Measurements from ENCODE around the gene NFATC1.

Gene NFATC1

DNA sequence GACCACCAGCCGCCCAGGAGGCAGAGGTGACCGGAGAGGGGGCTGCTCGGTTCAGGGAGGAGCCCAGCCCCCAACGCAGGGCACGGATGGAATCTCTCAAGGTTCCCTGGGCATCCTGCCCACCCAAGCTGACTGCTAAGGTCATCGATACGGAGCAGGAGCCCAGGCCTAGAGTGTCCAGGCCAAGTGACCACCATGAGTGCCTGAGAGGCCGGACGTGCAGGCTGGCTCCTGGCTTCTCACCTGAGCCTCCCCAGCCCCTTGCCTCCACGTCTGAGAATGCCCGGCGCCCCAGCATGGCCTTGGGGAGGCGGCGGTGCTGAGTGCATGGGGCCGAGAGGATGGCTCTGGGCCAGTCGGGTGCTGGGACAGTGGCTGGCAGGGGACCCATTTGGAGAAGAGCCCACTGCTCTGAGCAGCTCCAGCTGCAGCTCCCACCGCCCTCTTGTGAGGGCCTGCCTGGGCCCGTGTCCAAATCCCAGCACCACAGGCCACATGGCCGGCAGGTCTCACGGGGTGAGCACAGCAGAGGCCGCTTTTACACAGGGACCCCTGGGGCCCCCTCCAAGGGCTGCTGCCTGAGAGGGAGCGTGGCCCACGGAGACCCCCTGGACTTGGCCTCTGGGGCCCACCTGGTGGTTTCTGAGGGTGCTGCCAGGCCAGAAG is 181.1 kb downstream of the NFATC1 start:
- DNase-seq = no peak
- in situ Hi-C loops (cut with HindIII; ENCODE audit: low pct_ligation_motif_present, low pct_unique_long_range_greater_than_20kb, low sequenced_read_pairs) = no loop called here

DNA sequence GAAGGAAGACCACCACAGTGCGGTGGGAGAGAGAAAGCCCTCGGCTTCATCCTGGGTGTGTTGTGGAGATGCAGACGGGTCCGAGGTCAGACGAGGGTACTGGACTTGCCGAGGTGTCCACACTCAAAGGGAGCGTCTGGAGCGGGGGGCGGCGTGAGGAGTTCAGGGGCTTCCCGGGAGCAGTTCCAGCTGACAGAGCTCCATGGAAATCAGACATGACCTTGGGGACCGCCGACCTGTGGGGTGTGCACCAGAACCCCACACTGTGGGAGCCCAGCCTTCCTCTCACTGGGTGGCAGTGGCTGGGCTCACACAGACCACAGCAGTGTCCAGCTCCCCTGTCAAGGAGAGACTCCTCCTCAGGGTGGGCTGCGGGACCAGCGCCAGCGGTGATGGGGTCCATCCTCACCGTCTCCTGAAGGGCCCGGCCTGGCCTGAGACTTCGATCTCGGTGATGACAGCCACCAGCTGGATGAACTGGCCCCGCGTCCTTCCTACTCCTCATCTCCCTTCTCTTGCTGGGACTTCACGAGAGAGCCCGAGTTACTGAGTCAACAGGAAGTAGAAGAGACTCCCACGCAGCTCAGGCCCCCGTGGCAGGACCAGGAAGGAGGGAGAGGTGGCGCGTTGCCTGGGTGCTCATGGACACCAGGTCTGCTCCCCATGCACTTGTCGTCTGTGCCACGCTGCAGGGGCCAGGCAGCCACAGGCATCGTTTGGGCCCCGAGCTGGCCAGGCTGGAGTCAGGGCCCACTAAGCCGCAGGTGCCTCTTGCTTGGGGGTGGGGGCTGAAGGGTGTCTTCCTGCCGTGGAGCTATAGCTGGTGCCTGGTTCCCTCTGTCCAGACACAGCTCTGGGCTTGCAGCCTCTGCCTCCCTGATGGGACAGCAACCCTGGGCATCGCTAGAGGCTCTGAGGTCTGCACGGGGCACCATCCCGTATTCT is 182.0 kb downstream of the NFATC1 start:
- no peak for DNase-seq
- in situ Hi-C loops (cut with HindIII; ENCODE audit: low pct_ligation_motif_present, low pct_unique_long_range_greater_than_20kb, low sequenced_read_pairs) = no loop called here

DNA sequence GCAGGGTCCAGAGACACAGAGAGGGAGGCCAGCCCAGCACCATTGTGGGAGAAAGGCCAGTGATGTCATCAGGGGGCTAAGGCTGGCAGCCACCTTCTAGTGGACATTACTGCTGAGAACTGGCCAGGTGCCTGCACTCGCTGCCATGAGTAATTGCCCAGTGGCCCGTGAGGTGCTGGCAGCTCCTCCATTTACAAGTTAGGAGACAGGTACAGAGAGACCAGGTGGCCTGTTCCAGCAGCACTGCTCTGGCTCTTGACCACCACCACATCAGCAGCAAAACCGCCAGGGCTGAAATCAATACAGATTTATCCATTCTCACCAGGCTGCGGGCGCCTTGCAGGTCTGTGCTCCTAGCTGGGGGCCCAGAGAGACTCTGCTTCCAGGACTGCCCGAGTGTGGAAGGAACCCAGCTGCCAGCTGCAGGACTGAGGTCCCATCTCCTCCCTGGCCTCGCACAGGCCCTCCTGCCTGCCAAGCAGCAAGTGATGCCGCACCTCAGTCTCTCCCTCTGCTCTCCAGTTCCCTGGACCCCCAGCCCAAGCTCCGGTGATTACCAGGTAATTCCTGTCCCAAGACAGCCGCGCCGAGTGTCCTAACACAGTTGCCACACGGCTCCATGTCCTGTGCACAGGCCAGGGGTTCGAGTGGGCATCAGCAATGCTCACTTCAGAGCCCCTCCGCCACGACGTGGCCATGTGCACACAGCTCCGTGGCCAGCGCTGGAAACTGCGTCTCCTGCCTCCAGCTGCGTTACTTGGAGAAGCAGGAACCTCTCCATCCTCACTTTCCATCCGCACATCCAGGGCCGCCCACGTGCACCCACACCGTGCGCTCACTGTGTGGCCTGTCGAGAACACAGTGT is 182.9 kb downstream of the NFATC1 start:
- in situ Hi-C loops (cut with HindIII; ENCODE audit: low pct_ligation_motif_present, low pct_unique_long_range_greater_than_20kb, low sequenced_read_pairs) = no loop called here
- DNase-seq = no peak

Data from ACHN (cell line).